Neutrophil (primary cell): ENCODE data around the gene NEK11.
"Not testable (repeated sequence)": the region's sequence is repeated elsewhere in the genome, so short reads cannot be mapped to it uniquely, and the experiment has no call there.

Experiments
- H3K27ac ChIP-seq: fragments of 200-600 bp; sonication (generic); 2 replicates; pipeline ENCODE4 v1.5.1; 2016; ENCODE audit warnings: mild to moderate bottlenecking, moderate library complexity
- H3K27me3 ChIP-seq: fragments of 200-600 bp; sonication (generic); 2 replicates; pipeline ENCODE4 v1.6.0; 2016; ENCODE audit warnings: mild to moderate bottlenecking
- H3K36me3 ChIP-seq: fragments of 200-600 bp; sonication (generic); 2 replicates; pipeline ENCODE4 v1.5.1; 2017
- H3K4me1 ChIP-seq, 2 experiments: fragments of 200-600 bp in 1 of 2; sonication (generic) in 1 of 2; 1 replicate in 1 of 2; 2 replicates in 1 of 2; pipeline versions ENCODE4 v1.5.1 to v1.6.1; 2013 to 2016; ENCODE audit warnings: low read depth in 1 of 2, low read length in 1 of 2, mild to moderate bottlenecking in 1 of 2, moderate library complexity in 1 of 2; ENCODE audit not compliant: control insufficient read depth in 1 of 2, insufficient read depth in 1 of 2
- H3K4me3 ChIP-seq, 2 experiments: fragments of 200-600 bp in 1 of 2; sonication (generic) in 1 of 2; 1 replicate in 1 of 2; 2 replicates in 1 of 2; pipeline ENCODE4 v1.5.1; 2013 to 2016; ENCODE audit warnings: low read depth in 1 of 2, low read length in 1 of 2, mild to moderate bottlenecking in 1 of 2, moderate library complexity in 1 of 2
- H3K9me3 ChIP-seq: fragments of 200-600 bp; sonication (generic); 2 replicates; pipeline ENCODE4 v1.5.1; 2016
- CTCF ChIP-seq: fragments of 200-600 bp; sonication (generic); IDR thresholded peaks from 2 replicates; pipeline ENCODE4 v1.5.1; 2016; ENCODE audit warnings: antibody characterized with exemption

The NEK11 gene

DNA sequence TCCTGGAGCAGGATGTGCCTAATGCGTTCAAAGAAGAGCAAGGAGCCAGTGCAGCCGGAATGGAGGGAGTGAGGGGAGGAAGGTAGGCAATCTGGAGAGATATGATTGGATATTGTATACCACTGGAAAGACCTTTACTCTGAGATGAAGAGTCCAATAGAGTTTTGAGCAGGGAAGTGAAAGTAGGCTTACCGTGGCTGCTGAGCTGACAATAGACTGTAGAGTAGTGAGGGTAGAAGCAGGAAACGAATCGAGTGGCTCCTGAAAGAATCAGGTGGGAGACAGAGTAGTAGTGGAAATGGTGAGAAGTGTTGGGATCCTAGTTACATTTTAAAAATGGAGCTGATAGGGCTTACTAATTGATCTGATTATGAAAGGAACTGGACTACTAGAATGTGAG, 303.1 kb downstream of the NEK11 start:
- Histone ChIP-seq H3K4me1 (no peaks in the 10 kb centered on the region), H3K27ac (no peak overlapping the region)
- TF ChIP-seq CTCF: no peak

GRCh38 chr3:131331456-131332085, 304.9 kb downstream of the NEK11 start:
- not testable (repeated sequence) for H3K9me3 ChIP-seq, H3K36me3 ChIP-seq, H3K27ac ChIP-seq, H3K4me1 ChIP-seq, H3K4me3 ChIP-seq, H3K27me3 ChIP-seq

More for the DNA sequence above, 303.1 kb downstream of the NEK11 start:
- Histone ChIP-seq H3K9me3 (no peaks in the 10 kb centered on the region), H3K36me3 (peaks cover 4% of the 10 kb centered on the region), H3K4me3 (no peak overlapping the region), H3K27me3 (no peaks in the 10 kb centered on the region)

GRCh38 chr3:131338948-131339640, 312.4 kb downstream of the NEK11 start:
- Histone ChIP-seq H3K4me1 (no peaks in the 10 kb centered on the region), H3K27ac (no peak overlapping the region), H3K4me3 (no peak overlapping the region), H3K36me3 (no peaks in the 10 kb centered on the region), H3K9me3 (no peaks in the 10 kb centered on the region), H3K27me3 (no peaks in the 10 kb centered on the region)
- TF ChIP-seq CTCF: no peak

GRCh38 chr3:131341761-131342160, 315.1 kb downstream of the NEK11 start:
- no peaks in the 10 kb centered on the region for H3K4me1 ChIP-seq
- H3K4me3 ChIP-seq: no peak overlapping the region
- H3K9me3 ChIP-seq: no peaks in the 10 kb centered on the region
- TF ChIP-seq CTCF: no peak
- no peak overlapping the region for H3K27ac ChIP-seq
- H3K27me3 ChIP-seq: no peaks in the 10 kb centered on the region
- no peaks in the 10 kb centered on the region for H3K36me3 ChIP-seq

DNA sequence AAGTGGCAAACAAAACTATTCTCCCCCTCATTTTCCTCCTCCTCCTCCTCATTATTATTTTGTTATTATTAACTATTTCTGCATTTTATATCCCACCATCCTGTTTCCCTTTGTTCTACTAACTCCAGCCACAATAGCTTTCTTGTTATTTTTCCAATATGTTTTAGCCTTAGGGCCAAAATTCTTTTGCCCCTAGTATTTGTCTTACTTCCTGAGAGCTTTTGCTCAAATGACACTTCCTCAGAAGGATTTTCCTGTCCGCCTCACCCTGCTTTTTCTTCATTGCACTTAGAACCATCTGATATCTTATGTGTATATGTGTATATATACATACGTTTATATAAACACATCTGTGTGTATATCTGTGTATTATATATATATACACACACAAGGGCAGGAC, 322.2 kb downstream of the NEK11 start:
- no peak for TF ChIP-seq CTCF
- Histone ChIP-seq H3K9me3 (no peaks in the 10 kb centered on the region), H3K27me3 (no peaks in the 10 kb centered on the region), H3K4me3 (no peak overlapping the region), H3K27ac (no peak overlapping the region), H3K4me1 (peaks cover 12 to 16% of the 10 kb centered on the region in 2 experiments), H3K36me3 (no peaks in the 10 kb centered on the region)

- Histone ChIP-seq H3K27me3 (no peaks in the 10 kb centered on the region), H3K4me1 (peaks cover 14 to 20% of the 10 kb centered on the region in 2 experiments), H3K27ac (no peak overlapping the region), H3K4me3 (no peak overlapping the region), H3K36me3 (no peaks in the 10 kb centered on the region), H3K9me3 (no peaks in the 10 kb centered on the region)
- no peak for TF ChIP-seq CTCF
Observed at GRCh38 chr3:131349454-131349853, 322.8 kb downstream of the NEK11 start.
